Pancreas (tissue), 10 donors: ENCODE results near the gene ALDOA. TPM values are rescaled to one million over a fixed set of nuclear protein-coding genes. Genes with fewer than 3 reads are reported as not detected.
A peak's percentile ranks its signal among the peaks of the same experiment; 100 is the strongest.

Experiments used
- ATAC-seq, 4 donors: fragments of 200-7000 bp; cut with Tn5 transposase; one replicate each; pipeline versions ENCODE4 v1.8.0 to v1.9.1; 2020; ENCODE audit warnings: mild to moderate bottlenecking in 4 of 4, moderate library complexity in 4 of 4
- DNase-seq, 6 donors: peaks; one replicate each; pipeline ENCODE4 v3.0.0-alpha.2; 2020
- FAIRE-seq: peaks from 2 replicates; lab custom pipeline; 2012; peaks lifted over from hg19 to GRCh38; lab: Jason Lieb, UNC
- H3K27ac ChIP-seq, 4 donors: fragments of 200-600 bp; sonication (generic); 1 replicate in 3 of 4; 2 replicates in 1 of 4; pipeline versions ENCODE4 v1.5.0 to v1.8.0; 2020
- H3K27me3 ChIP-seq, 4 donors: fragments of 200-600 bp; one replicate each; pipeline ENCODE4 v1.8.0; 2021
- H3K36me3 ChIP-seq, 3 donors: fragments of 200-600 bp; sonication (generic) in 1 of 3; one replicate each; pipeline versions ENCODE4 v1.5.0 to v1.8.0; 2020 to 2021
- H3K4me1 ChIP-seq, 3 donors: fragments of 200-600 bp; one replicate each; pipeline ENCODE4 v1.8.0; 2021
- H3K4me3 ChIP-seq, 4 donors: fragments of 200-600 bp; sonication (generic) in 2 of 4; one replicate each; pipeline versions ENCODE4 v1.5.0 to v1.8.0; 2020 to 2021
- H3K9me3 ChIP-seq, 4 donors: fragments of 200-600 bp; one replicate each; pipeline ENCODE4 v1.8.0; 2021
- CTCF ChIP-seq, 4 donors: fragments of 200-600 bp; sonication (generic) in 3 of 4; IDR thresholded peaks; one replicate each; pipeline versions ENCODE4 v1.5.0 to v1.8.0; 2021; ENCODE audit warnings: antibody characterized with exemption in 4 of 4
- WGBS, 2 donors: extraction: QIAGEN DNeasy Blood & Tissue Kit; methylation state at CpG; one replicate each; pipeline ENCODE4 v1.1.7; 2013; 5-methylcytosine and 5-hydroxymethylcytosine counted together
- intact Hi-C, 3 donors: fragments of 100-400 bp; cut with DNase I; formaldehyde crosslinking; loops; one replicate each; pipeline versions ENCODE4 v1.11.1 to v1.14.2; 2022
- polyA plus RNA-seq, 2 donors: library from polyadenylated mRNA; stranded (reverse); fragments of 200-250 nt; gene quantifications; one replicate each; pipeline ENCODE4 v1.2.3, GENCODE V29; 2013
- total RNA-seq, 6 donors: library from RNA; stranded (reverse); fragmentation: NEBNext Ultra II Directional in 4 of 6; extraction: Animal tissue kit (Norgen Biotek cat#: 25700) in 4 of 6; gene quantifications; one replicate each; pipeline versions ENCODE4 v1.2.1 to v1.2.4, GENCODE V29; 2021 to 2023
- donor health status: healthy with polysubstance abuse.
- donor health status: DM: no; HTN: no; CAD: no; lungs with moderate emphysema.
- donor health status: DM: no; HTN: no; CAD: no.
- donor health status: control.
- donor health status: control.
- donor health status: Bipolar disorder and iron deficiency.
- donor health status: DM: yes; HTN: yes; CAD: no.
- donor health status: DM: no; HTN: no; CAD: no.
- donor health status: DM: no; HTN: no; CAD: no.
- donor health status: DM: yes; HTN: yes; CAD: no.

The ALDOA gene
- total and polyA plus RNA-seq, 8 donors = 234 to 425 (median 327) TPM

GRCh38 chr16:30077656-30078055 is 12.1 kb downstream of the ALDOA start:
- intact Hi-C loops = no loop called here
- DNase-seq (peak in 1 of 6 donors; percentile 16), FAIRE-seq (no peak), ATAC-seq (no peak)
- WGBS, 2 donors = 75% methylated on average over 6 of the region's 6 CpGs
- H3K36me3 ChIP-seq = peaks cover 0 to 8% (median 0%) of the 10 kb centered on the region in 3 donors
- H3K4me3 ChIP-seq = peak overlapping the region in 1 of 4 donors; percentile 70
- TF ChIP-seq CTCF (IDR thresholded peaks at IDR 0.05) = no peak
- no peaks in the 10 kb centered on the region for H3K27me3 ChIP-seq
- no peak overlapping the region for H3K27ac ChIP-seq
- peaks cover 9 to 22% (median 11%) of the 10 kb centered on the region in 3 donors for H3K4me1 ChIP-seq
- no peaks in the 10 kb centered on the region for H3K9me3 ChIP-seq

- Histone ChIP-seq H3K4me3 (no peak overlapping the region), H3K27ac (no peak overlapping the region), H3K9me3 (no peaks in the 10 kb centered on the region), H3K4me1 (peaks cover 9 to 22% (median 11%) of the 10 kb centered on the region in 3 donors), H3K27me3 (no peaks in the 10 kb centered on the region), H3K36me3 (peaks cover 3 to 16% (median 4%) of the 10 kb centered on the region in 3 donors)
- ATAC-seq = no peak
- DNase-seq = peak in 2 of 6 donors; percentile 39 to 40
- intact Hi-C loops = no loop called here
- 78 to 82% methylated on average over 7 of the region's 7 CpGs for WGBS, 2 donors
- FAIRE-seq = no peak
- TF ChIP-seq CTCF (IDR thresholded peaks at IDR 0.05) = no peak
These were observed 13.2 kb downstream of the ALDOA start for GRCh38 chr16:30078744-30079143.

GRCh38 chr16:30079480-30079879 is 13.9 kb downstream of the ALDOA start:
- intact Hi-C loops = no loop called here
- H3K36me3 ChIP-seq = peaks cover 4 to 19% (median 4%) of the 10 kb centered on the region in 3 donors

GRCh38 chr16:30082545-30083090 is 17.1 kb downstream of the ALDOA start:
- Histone ChIP-seq H3K9me3 (no peaks in the 10 kb centered on the region), H3K4me3 (no peak overlapping the region), H3K27ac (no peak overlapping the region), H3K4me1 (peaks cover 0 to 7% (median 6%) of the 10 kb centered on the region in 3 donors), H3K27me3 (no peaks in the 10 kb centered on the region), H3K36me3 (peaks cover 4 to 27% (median 10%) of the 10 kb centered on the region in 3 donors)
- DNase-seq = peak in 2 of 6 donors; percentile 36 to 51
- no peak for ATAC-seq
- TF ChIP-seq CTCF (IDR thresholded peaks at IDR 0.05) = no peak
- WGBS, 2 donors = 87 to 89% methylated on average over 20 of the region's 20 CpGs
- intact Hi-C loops = no loop called here
- FAIRE-seq = no peak

More at GRCh38 chr16:30079480-30079879, 13.9 kb downstream of the ALDOA start:
- peak in 2 of 6 donors; percentile 50 to 58 for DNase-seq
- Histone ChIP-seq H3K4me1 (peaks cover 9 to 22% (median 11%) of the 10 kb centered on the region in 3 donors), H3K27me3 (no peaks in the 10 kb centered on the region), H3K4me3 (no peak overlapping the region), H3K27ac (no peak overlapping the region), H3K9me3 (no peaks in the 10 kb centered on the region)
- no peak for FAIRE-seq
- 88 to 91% methylated on average over 7 of the region's 7 CpGs for WGBS, 2 donors
- TF ChIP-seq CTCF (IDR thresholded peaks at IDR 0.05) = no peak
- ATAC-seq = no peak
